ENCODE measurements around the gene PCK1. TPM values are rescaled to one million over a fixed set of nuclear protein-coding genes. Genes with fewer than 3 reads are reported as not detected.

The PCK1 gene
- total RNA-seq, 1 experiment from 2014 or later = not detected

- TF ChIP-seq EZH2 (IDR thresholded peaks at IDR 0.05; ENCODE audit: low read depth) = no peak
- no peak for TF ChIP-seq CTCF (conservative IDR thresholded peaks at IDR 0.05)
- no peak overlapping the region for H3K4me3 ChIP-seq
- H3F3A ChIP-seq (ENCODE audit: insufficient read depth, low read depth) = 0 out of 2 replicates have a peak, but pooled peaks cover 3% of the 10 kb centered on the region
- H3K79me2 ChIP-seq (ENCODE audit: low read depth) = no peaks in the 10 kb centered on the region
- no peaks in the 10 kb centered on the region for H3K36me3 ChIP-seq (ENCODE audit: low read depth)
- no peaks in the 10 kb centered on the region for H3K9me3 ChIP-seq (ENCODE audit: insufficient read depth, low read depth)
- H2AFZ ChIP-seq = no peak overlapping the region
- H3K27me3 ChIP-seq (ENCODE audit: insufficient read depth, low read depth) = peaks cover 95% of the 10 kb centered on the region
- no peak overlapping the region for H3K4me2 ChIP-seq
- no peak for DNase-seq
- no peaks in the 10 kb centered on the region for H3K9me2 ChIP-seq (ENCODE audit: insufficient read depth)
- no peak overlapping the region for H3K27ac ChIP-seq
- H3K4me1 ChIP-seq (replicated peaks; ENCODE audit: insufficient read depth) = no peaks in the 10 kb centered on the region
- CTCF ChIA-PET = interaction anchor here (0.6 kb wide), 1 partner anchor 495 kb away, joined by 4 read pairs; no protein-coding TSS in a partner anchor
- intact Hi-C loops (cut with micrococcal nuclease; ENCODE audit: unreplicated experiment) = no loop called here
- no TSS peak for BruUV-seq (replicated peaks)
- POLR2A ChIA-PET (ENCODE audit: unreplicated experiment) = no interaction called here
- H4K20me1 ChIP-seq (ENCODE audit: insufficient read depth) = no peaks in the 10 kb centered on the region
Measured at GRCh38 chr20:57584768-57585461, 24.0 kb downstream of the PCK1 start.

GRCh38 chr20:57585466-57586213 lies 24.7 kb downstream of the PCK1 start:
- Histone ChIP-seq H3K27me3 (ENCODE audit: insufficient read depth, low read depth) (peaks cover 95% of the 10 kb centered on the region), H3K4me2 (no peak overlapping the region), H3K9me2 (ENCODE audit: insufficient read depth) (no peaks in the 10 kb centered on the region), H3K4me3 (no peak overlapping the region), H3K4me1 (replicated peaks; ENCODE audit: insufficient read depth) (no peaks in the 10 kb centered on the region), H3K27ac (no peak overlapping the region), H3F3A (ENCODE audit: insufficient read depth, low read depth) (0 out of 2 replicates have a peak, but pooled peaks cover 3% of the 10 kb centered on the region), H4K20me1 (ENCODE audit: insufficient read depth) (no peaks in the 10 kb centered on the region), H3K36me3 (ENCODE audit: low read depth) (no peaks in the 10 kb centered on the region), H2AFZ (no peak overlapping the region), H3K9me3 (ENCODE audit: insufficient read depth, low read depth) (no peaks in the 10 kb centered on the region), H3K79me2 (ENCODE audit: low read depth) (no peaks in the 10 kb centered on the region)
- intact Hi-C loops (cut with micrococcal nuclease; ENCODE audit: unreplicated experiment) = no loop called here
- BruUV-seq (replicated peaks) = no TSS peak
- ChIA-PET CTCF (no interaction called here), POLR2A (ENCODE audit: unreplicated experiment) (no interaction called here)
- TF ChIP-seq CTCF (conservative IDR thresholded peaks at IDR 0.05) (no peak), EZH2 (IDR thresholded peaks at IDR 0.05; ENCODE audit: low read depth) (no peak)
- no peak for DNase-seq

- Histone ChIP-seq H3F3A (ENCODE audit: insufficient read depth, low read depth) (0 out of 2 replicates have a peak, but pooled peaks cover 3% of the 10 kb centered on the region), H3K9me2 (ENCODE audit: insufficient read depth) (no peaks in the 10 kb centered on the region), H3K79me2 (ENCODE audit: low read depth) (no peaks in the 10 kb centered on the region), H3K9me3 (ENCODE audit: insufficient read depth, low read depth) (no peaks in the 10 kb centered on the region), H3K4me2 (no peak overlapping the region), H3K4me3 (no peak overlapping the region), H3K36me3 (ENCODE audit: low read depth) (no peaks in the 10 kb centered on the region), H3K27me3 (ENCODE audit: insufficient read depth, low read depth) (peaks cover 90% of the 10 kb centered on the region), H2AFZ (no peak overlapping the region), H4K20me1 (ENCODE audit: insufficient read depth) (no peaks in the 10 kb centered on the region), H3K4me1 (replicated peaks; ENCODE audit: insufficient read depth) (no peaks in the 10 kb centered on the region), H3K27ac (no peak overlapping the region)
- intact Hi-C loops (cut with micrococcal nuclease; ENCODE audit: unreplicated experiment) = no loop called here
- DNase-seq = no peak
- CTCF ChIA-PET = no interaction called here
- POLR2A ChIA-PET (ENCODE audit: unreplicated experiment) = interaction anchor here (0.7 kb wide), 1 partner anchor 10 kb away, joined by 4 read pairs; no protein-coding TSS in a partner anchor
- BruUV-seq (replicated peaks) = no TSS peak
- TF ChIP-seq CTCF (conservative IDR thresholded peaks at IDR 0.05) = no peak
- no peak for TF ChIP-seq EZH2 (IDR thresholded peaks at IDR 0.05; ENCODE audit: low read depth)
Measured at GRCh38 chr20:57586370-57586793, 25.5 kb downstream of the PCK1 start.

Measured in PC-9 (cell line).